HT-29 (cell line): ENCODE results near the gene NKRF. TPM values are rescaled to one million over a fixed set of nuclear protein-coding genes. Genes with fewer than 3 reads are reported as not detected.

Experiments
- DNase-seq: peaks from one replicate; pipeline ENCODE4 v3.0.0-alpha.2; 2015; ENCODE audit warnings: low spot score
- total RNA-seq: library from RNA; depleted of rRNA; stranded (reverse); fragments of >200 nt; shearing (Covaris generic); gene quantifications from 2 replicates; pipeline ENCODE4 v1.2.3, GENCODE V29; 2014

The NKRF gene
- total RNA-seq, 1 experiment from 2014 or later = 7.8 TPM

DNA sequence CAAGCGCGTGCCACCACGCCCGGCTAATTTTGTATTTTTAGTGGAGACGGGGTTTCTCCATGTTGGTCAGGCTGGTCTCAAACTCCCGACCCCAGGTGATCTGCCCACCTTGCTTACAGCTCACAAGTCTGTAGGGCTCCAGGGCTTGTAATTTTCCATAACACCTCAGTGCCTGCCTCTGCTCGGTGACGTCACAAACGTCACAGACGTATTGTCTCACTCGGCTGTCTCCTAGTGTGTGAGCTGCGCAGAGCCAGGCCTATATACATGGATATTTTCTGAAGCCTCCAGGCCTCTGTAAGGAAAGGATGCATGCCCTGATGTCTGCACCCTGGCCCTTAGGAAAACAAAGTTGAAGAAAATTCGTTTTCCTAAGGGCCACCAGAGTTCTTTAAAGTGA lies 8.6 kb upstream of the NKRF start:
- no peak for DNase-seq

DNA sequence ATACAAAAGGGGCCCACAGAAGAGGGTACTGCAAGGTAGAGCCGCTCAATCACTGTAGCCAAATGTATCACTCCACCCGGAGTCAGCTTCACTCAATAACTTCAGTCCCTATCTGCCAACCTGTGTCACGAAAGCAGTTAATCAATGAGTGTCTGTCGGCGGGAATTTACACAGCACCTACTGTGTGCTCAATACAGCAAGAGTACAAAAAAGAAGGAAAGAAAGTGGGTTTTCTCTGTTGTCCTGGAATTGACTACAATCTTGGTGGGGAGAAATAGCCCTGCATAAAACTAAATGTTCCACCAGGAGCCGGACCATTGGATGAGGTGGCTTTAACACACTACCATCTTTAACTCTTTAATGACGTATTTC lies 780 bp upstream of the NKRF start:
- no peak for DNase-seq

DNA sequence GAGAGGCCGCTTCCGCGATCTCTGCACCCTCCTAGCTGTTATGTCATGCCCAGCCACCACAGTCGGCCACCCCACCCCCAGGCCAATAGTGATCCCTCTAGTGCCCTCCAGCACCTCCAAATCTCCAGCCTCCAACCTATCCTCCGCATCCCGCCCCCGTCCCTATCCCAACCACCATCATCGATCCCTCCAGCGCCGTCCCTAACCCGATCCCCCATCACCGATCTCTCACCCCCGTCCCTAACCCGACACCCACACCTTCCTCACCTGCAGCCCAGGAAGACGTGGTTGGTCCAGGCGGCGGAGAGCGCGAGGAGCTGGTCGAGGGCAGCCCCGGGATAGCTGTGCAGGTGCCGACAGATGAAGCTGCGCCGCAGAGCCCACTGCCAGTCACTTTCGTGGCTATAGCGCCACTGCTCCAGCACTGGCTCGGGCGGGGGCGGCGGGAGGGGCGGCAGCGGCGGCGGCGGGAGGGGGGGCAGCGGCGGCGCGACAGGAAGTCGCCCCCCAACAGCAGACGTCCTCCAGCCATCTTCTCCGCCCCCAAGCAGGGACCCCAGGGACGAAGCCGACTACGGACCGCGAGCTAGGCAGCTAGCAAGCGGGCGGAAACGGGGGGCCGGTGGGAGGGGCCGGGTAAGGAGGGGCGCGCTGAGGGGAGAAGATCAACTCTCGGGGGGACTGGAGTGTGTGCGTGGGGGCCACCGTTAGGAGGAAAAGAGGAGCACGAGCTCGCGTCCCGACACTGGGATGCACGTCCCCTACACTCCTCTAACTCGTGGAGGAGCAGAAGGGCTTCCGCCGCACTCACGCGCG lies 552 bp downstream of the NKRF start:
- peak; percentile 19 for DNase-seq

DNA sequence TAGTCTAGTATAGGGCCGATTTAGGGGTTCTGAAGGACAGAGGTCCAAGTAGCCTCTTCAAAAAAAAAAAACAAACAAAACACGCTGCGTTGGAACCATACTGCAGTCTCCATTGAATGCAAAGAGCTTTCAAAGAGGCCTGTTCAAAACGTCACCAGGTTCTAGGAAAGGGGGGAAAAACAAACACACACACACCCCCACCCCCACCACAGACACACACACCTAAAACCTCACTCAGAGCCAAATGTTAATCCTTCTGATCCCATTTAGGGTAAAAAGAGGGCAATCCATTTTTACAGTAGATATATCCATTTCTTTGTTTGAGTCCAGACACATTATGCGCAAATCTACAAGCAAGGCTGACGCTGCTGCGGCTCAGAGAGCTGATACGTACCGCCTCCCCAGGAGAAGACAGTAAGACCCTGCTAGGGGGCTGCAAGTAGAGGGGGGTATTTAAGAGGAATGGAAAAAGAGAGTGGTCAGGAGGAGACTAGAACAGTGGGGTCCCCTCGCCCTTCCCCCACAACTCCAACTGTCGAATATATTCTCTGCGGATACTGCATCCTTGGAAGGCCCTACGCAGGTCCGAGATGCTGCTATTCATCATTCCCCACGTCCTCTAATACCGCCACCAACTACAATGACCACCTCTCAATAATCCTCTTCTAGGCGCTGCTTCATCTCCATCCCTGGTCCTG lies 1.3 kb downstream of the NKRF start:
- DNase-seq = no peak

DNA sequence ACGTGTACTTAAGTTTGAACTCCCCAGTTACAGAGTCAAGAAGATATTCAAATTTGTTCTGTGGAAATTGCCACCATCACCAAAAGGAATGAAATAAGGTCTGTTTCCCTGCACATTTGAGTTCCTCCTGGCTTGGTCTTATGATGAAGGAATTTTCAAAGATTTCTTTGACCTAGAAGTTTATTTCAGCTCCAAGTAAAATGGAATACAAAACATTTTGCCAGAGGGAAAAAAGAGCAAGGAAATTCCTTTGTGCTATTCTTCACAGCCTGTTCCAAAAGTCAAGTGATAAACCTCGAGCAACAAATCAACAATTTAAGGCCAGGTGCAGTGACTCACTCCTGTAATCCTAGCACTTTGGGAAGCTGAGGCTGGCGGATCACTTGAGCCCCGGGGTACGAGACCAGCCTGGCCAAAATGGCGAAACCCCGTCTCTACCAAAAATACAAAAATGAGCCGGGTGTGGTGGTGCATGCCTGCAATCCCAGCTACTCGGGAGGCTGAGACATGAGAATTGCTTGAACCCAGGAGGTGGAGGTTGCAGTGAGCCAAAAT lies 3.4 kb downstream of the NKRF start:
- no peak for DNase-seq

DNA sequence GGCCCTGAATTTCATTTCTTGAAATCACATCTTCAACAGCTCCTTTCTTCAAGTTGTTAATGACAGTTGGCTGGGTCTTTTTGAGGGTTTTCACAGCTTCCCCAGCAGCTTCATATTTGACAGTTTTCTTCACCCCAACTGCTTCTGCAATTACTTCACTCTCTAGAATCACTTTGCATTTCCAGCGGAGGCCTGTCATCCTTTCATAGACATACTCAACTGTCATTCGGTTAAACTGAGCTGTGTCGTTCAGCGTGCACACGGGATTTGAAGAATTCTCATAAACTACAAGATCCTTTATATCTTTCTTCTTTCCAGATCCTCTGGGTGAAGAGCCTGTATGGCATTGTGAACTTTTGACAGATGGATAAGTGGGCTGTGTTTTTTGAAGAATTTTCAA lies 16.4 kb downstream of the NKRF start:
- DNase-seq = no peak

DNA sequence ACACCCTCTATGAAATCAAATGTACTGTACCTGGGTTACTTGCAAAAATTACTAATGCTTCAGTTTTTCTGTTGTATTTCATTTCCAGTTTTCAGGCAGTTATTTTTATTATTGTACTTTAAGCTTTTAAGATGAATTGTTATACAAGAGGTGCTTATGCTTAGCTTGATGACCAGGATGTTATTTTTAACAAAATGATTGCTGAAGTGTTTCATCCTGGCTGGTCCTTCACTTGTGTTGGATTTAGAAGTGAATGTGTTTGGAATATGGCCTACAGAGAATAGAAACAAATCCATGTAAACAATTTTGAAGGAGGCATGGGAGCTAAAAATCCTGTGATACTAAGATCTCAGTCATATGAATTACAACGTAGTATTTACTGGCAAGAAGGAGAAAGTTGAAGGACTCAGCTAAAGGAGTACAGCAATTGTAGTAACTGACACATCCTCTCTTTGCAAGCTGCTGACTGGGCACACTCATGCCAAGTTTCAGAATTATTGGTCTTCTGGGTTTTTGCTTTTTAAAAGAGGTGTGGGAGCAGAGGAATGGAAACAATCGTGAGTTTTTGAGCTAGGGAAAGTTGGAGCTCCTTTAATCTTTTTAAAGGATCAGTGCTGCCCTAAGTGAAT lies 22.7 kb downstream of the NKRF start:
- no peak for DNase-seq

DNA sequence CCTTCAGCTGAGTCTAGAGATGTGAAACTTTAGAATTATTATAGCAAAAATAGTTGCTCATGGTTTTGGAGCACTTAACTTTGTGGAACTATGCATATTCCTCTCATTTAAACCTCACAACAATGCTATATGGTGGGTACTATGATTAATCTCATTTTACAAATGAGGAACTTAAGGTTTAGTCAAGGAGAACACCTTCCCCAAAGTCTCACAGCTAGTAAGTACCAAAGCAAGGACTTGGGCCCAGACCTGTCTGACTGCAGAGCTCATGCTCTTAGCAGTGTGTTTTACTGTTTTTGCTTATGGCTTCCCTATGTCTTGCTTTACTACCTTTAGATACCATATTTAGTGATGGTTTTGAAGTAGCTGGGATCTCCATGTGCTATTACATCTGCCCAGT lies 26.8 kb downstream of the NKRF start:
- no peak for DNase-seq

DNA sequence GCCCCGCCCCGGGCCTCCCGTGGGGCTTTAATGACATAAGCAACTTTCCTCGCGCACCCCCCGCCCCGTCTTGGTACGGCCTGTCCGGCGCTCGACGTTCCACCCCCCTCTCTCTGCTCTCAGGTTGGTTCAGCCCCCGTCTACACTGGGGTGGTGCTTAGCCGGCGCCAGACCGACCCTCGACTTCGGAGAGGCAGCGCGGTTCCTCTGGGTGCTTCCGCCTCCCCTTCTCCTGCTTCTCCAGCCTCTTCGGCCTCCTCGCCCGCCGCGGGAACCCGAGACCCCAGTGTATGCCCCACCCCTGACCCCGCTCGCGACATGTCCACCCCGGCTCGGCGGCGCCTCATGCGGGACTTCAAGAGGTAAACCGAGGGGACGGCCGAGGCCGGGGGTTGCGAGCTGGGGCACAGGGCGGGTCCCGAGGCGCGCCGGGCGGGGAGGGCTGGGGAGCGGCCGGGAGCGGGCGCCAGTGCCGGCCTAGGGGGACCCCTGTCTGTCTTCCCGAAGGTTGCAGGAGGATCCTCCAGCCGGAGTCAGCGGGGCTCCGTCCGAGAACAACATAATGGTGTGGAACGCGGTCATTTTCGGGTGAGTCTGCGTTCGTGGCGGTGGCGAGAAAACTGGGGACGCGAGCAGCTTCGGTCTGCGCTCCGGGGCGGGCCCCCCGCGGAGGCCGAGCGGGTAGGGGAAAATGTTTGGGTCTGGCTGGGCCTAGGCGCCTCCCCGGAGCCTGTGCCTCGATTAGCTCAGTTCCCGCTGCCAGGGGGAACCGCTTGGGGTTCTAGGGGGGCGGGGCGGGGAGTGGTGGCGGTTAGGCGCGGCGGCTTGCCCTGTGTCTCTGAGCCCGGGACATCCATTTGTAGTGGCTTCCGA lies 31.6 kb downstream of the NKRF start, which contains the start of gene UBE2A:
UBE2A (plus strand) TSS at position 170 of the 873 bp plus-strand sequence; CDS start at position 319, 149 bp downstream.
- peak; percentile 89 for DNase-seq

DNA sequence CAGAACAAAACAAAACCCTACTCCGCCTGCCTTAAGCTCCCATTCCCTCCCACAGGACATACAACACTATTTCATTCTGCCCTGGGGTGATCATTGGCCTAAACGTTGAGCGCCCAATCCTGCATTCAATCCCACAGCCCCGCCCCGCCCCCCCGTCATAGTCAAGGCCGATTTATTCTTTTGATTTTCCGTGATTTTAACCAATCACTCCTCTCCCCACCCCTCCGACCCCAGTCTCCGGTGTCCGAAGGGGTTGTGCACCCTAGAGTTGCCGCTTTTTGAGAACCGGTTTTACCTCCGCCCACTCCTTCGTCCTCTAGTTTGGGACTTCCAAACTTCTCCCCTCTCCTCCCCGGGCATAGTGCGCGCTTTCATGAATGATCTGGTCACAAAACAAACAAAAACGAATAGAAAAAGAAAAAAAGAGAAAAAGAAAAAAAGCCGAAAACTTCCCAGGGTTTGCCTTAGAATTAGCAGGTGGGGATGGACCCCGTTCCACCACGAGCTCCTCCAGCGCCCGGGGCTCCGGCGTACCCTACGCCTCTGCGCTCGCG lies 32.3 kb downstream of the NKRF start:
- peak; percentile 23 for DNase-seq

DNA sequence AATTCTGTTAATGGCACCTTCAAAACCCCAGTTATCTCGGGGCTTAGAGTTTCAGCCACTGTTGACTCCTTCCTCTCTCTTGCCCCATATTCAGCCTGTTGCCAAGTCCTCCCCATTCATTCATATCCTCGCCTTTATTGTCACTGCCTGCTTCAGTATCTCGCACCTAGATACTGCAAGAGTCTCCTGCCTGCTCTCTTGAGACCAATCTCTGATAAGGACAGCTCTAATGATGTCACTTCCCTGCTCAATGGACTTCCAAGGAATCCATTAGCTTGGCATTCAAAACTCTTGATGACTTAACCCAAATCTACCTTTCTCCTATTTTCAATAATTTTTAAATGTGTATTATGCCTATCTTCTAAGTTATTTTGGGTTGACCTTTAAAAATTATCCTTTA lies 33.0 kb downstream of the NKRF start:
- no peak for DNase-seq

DNA sequence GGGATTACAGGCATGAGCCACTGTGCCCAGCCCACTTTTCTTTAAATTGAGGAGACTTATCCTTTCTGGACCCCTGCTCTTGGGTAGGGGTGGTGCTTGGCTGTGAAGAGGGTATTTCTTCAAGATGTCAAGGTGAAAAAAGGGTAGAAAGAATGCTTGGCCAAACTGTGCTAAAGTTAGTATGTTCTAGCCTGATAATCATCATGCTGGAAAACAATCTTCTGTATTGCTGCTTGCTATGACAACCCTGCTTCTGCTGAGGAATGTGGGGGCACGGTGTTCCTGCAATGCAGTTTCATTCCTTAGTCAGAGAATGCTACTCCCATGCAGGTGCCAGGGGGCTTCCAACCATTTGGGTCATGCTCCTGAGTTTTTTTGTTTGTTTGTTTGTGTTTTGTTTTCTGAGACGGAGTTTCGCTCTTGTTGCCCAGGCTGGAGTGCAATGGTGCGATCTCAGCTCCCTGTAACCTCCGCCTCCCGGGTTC lies 35.8 kb downstream of the NKRF start:
- DNase-seq = no peak

DNA sequence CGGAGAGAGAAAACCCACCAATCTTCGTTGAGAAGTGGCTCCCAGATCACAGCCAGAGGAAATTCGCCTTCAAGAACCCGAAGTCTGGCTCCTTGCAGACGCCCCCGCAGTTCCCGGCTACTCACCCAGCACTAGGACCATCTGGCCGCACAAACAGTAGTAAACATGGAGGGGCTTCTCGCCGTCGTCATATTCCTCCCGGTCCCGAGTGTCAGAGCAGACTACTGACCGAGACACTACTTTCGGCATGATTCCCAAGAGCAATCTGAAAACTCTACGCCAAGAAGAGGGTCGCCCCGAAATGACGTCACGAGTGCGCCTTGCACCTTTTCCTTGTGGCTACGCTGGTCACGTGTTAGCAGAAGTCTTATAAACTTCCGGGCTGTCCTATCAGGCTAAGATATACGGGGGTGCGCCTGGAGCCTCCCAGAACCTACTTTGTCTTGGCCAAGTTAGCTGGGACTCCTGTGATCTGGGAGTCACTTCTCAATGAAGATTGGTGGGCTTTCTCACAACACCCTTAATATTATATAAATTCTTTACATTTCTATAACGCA lies 41.0 kb downstream of the NKRF start, which contains the start of gene STEEP1:
STEEP1 (minus strand) TSS at position 303 of the 557 bp plus-strand sequence; CDS start at position 249, 54 bp downstream.
- DNase-seq = peak; percentile 92

DNA sequence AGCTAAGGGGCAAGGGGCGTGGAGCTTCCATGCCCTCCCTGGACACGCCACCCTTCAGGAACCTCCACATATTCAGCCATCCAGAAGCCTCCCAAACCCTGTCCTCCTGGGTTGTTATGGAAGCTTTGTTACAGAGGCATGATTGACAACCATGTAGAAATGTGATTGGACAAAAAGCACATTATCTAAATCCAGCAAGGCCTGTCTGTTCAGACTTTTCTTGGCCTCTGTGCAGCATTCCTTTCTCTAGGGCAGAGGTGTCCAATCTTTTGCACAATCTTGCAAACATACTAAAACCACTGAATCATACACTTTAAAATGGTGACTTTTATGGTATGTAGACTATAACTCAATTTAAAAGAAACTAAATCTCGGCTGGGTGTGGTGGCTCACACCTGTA lies 53.7 kb downstream of the NKRF start:
- DNase-seq = no peak

DNA sequence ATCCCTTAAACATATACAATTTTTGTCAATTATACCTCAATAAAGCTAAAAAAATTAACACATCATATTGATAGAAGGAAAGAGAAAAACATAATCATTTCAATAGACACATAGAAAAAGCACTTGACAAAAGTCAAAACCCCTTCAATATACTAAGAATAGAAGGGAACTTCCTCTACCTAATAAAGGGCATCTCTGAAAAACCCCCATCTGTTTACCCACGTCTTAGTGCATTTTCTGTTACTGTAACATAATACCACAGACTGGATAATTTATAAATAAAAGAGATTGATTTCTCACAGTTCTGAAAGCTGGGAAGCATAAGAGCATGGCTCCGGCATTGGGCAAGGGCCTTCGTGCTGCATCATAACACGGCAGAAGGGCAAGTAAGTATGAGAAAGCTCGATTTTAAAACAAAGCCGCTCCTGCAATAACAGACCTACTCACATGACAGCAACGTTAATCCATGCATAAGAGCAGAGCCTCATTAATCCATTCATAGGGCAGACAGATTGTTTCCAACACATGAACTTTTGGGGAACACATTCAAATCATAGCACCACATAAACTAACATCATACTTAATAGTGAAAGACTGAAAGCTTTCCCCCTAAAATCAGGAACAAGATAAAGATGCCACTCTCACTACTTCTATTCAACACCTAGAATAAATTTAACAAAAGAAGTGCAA lies 56.8 kb downstream of the NKRF start:
- no peak for DNase-seq

DNA sequence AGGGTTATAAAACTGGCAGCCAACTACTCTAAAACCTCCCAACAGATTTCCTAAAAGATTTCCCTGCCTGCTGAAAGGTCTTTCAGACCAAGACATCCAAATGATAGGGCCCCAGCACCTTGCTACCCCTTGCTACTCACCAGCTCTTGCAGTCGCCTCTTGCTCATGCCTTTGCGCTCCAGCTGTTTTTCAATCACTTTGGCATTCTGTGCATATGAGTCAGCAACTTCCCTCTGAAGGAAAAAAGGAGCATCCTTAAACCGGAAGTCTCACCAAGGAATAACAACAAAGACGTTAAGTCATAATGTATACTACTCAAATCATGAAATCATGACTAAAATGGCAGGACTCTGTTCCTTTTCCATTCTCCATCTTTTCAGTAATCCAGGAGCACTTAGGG lies 65.0 kb downstream of the NKRF start:
- DNase-seq = no peak

DNA sequence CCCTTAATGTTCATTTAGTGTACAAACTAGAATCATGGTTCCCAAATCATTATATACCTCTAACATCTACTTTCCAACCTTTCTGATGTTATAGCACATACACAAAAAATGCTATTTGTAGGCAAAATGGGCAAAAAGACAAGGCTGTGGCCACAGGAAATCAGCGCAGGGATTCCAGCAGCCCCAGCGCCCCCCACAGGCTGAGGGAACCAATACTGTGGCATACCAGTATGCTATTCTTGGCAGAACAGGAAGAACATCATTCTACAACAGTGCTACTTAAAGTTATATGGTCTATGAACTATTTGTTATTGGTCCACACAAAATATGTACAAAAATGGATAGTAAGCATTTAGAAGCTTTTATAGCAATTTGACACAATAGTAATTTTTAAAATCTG lies 66.4 kb downstream of the NKRF start:
- DNase-seq = no peak
